ENCODE results near the gene DENND5A. TPM values are rescaled to one million over a fixed set of nuclear protein-coding genes. Genes with fewer than 3 reads are reported as not detected.

The DENND5A gene
- total and polyA plus RNA-seq, 4 donors = 7.9 to 45.8 (median 18.2) TPM

DNA sequence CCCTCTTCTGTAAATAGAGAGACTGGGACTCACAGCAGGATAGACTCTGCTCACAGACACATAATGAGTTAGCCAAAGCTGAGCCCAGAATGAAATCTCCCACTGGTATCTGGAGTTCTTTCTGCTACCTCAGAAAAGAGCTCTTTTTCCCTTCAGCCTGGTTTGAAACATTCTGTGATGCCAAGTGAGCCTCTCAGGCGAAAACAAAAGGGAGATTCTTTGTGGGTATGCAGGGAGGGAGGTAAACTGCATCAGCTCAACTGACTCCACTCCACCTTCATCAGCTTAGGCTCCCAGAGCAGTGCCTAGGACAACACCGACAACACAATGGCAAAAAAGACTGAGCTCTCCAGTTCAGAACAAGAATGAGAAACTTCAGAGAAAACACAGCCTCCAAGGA lies 118.7 kb downstream of the DENND5A start:
- no peak overlapping the region for H3K9ac ChIP-seq (ENCODE audit: low read depth in 1 of 2, low read length in 2 of 2)
- H3K4me1 ChIP-seq (ENCODE audit: control insufficient read depth in 4 of 4, insufficient read depth in 4 of 4, low read length in 3 of 4) = no peaks in the 10 kb centered on the region
- no peak for DNase-seq (ENCODE audit: low spot score)
- 98% methylated on average over 2 of the region's 2 CpGs for WGBS
- H3K4me3 ChIP-seq (ENCODE audit: low read depth in 1 of 3, low read length in 3 of 3) = no peak overlapping the region
- TF ChIP-seq, protein P1, sequence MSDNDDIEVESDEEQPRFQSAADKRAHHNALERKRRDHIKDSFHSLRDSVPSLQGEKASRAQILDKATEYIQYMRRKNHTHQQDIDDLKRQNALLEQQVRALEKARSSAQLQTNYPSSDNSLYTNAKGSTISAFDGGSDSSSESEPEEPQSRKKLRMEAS (IDR thresholded peaks at IDR 0.05) = no peak
- TF ChIP-seq, protein P2, sequence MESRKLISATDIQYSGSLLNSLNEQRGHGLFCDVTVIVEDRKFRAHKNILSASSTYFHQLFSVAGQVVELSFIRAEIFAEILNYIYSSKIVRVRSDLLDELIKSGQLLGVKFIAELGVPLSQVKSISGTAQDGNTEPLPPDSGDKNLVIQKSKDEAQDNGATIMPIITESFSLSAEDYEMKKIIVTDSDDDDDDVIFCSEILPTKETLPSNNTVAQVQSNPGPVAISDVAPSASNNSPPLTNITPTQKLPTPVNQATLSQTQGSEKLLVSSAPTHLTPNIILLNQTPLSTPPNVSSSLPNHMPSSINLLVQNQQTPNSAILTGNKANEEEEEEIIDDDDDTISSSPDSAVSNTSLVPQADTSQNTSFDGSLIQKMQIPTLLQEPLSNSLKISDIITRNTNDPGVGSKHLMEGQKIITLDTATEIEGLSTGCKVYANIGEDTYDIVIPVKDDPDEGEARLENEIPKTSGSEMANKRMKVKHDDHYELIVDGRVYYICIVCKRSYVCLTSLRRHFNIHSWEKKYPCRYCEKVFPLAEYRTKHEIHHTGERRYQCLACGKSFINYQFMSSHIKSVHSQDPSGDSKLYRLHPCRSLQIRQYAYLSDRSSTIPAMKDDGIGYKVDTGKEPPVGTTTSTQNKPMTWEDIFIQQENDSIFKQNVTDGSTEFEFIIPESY (IDR thresholded peaks at IDR 0.05) = no peak
- no peak for TF ChIP-seq GABPA (IDR thresholded peaks at IDR 0.05 in 1 of 2, conservative IDR thresholded peaks at IDR 0.05 in 1 of 2)
- no peak for TF ChIP-seq SP1 (IDR thresholded peaks at IDR 0.05)
- TF ChIP-seq, protein P3, sequence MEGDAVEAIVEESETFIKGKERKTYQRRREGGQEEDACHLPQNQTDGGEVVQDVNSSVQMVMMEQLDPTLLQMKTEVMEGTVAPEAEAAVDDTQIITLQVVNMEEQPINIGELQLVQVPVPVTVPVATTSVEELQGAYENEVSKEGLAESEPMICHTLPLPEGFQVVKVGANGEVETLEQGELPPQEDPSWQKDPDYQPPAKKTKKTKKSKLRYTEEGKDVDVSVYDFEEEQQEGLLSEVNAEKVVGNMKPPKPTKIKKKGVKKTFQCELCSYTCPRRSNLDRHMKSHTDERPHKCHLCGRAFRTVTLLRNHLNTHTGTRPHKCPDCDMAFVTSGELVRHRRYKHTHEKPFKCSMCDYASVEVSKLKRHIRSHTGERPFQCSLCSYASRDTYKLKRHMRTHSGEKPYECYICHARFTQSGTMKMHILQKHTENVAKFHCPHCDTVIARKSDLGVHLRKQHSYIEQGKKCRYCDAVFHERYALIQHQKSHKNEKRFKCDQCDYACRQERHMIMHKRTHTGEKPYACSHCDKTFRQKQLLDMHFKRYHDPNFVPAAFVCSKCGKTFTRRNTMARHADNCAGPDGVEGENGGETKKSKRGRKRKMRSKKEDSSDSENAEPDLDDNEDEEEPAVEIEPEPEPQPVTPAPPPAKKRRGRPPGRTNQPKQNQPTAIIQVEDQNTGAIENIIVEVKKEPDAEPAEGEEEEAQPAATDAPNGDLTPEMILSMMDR (IDR thresholded peaks at IDR 0.05; ENCODE audit: low read depth, low read length, missing input control) = no peak
- TF ChIP-seq FOXA1 (IDR thresholded peaks at IDR 0.05) = no peak
- TF ChIP-seq TAF1 (conservative IDR thresholded peaks at IDR 0.05) = no peak
- no peak for TF ChIP-seq EGR1 (IDR thresholded peaks at IDR 0.05; ENCODE audit: low read depth in 2 of 2)
- TF ChIP-seq, protein P4, sequence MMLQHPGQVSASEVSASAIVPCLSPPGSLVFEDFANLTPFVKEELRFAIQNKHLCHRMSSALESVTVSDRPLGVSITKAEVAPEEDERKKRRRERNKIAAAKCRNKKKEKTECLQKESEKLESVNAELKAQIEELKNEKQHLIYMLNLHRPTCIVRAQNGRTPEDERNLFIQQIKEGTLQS (IDR thresholded peaks at IDR 0.05) = no peak
- no peak for TF ChIP-seq RXRA (IDR thresholded peaks at IDR 0.05)
- no peak for TF ChIP-seq HNF4G (IDR thresholded peaks at IDR 0.05)
- TF ChIP-seq NR2F2 (IDR thresholded peaks at IDR 0.05) = no peak
- TF ChIP-seq HNF4A (conservative IDR thresholded peaks at IDR 0.05) = no peak
- TF ChIP-seq JUND (IDR thresholded peaks at IDR 0.05) = no peak
- TF ChIP-seq FOXA2 (IDR thresholded peaks at IDR 0.05) = no peak
- no peak for TF ChIP-seq YY1 (IDR thresholded peaks at IDR 0.05)
- peaks cover 7 to 89% (median 67%) of the 10 kb centered on the region in 4 donors for H3K36me3 ChIP-seq (ENCODE audit: control insufficient read depth in 4 of 4, insufficient read depth in 3 of 4, low read depth in 1 of 4, low read length in 3 of 4)
- H3K27me3 ChIP-seq (ENCODE audit: control insufficient read depth in 4 of 4, insufficient read depth in 4 of 4, low read length in 3 of 4) = no peaks in the 10 kb centered on the region
- no peak overlapping the region for H3K27ac ChIP-seq (ENCODE audit: low read depth in 1 of 2, low read length in 2 of 2)
- no peaks in the 10 kb centered on the region for H3K9me3 ChIP-seq (ENCODE audit: control insufficient read depth in 4 of 4, low read length in 3 of 4)

DNA sequence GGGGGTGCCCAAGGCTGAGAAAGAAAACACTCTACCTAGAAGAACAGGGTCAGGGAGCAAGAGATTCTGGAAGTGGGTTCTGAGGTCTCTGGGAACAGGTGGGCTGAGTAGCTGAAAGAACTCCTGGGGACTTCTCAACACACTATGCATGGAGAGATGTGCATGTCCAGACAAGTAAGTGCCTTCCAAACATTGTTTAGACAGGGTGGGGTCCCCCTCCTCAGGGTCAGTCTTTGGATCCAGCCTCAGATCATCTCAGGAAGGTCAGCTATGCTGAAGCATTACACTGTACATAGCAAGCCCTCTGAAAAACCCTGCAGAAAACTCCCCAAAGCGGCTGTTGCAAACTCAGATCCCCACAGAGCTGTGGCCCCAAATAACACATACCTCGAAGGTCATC lies 119.9 kb downstream of the DENND5A start:
- 97% methylated on average over 2 of the region's 2 CpGs for WGBS
- Histone ChIP-seq H3K4me3 (ENCODE audit: low read depth in 1 of 3, low read length in 3 of 3) (no peak overlapping the region), H3K4me1 (ENCODE audit: control insufficient read depth in 4 of 4, insufficient read depth in 4 of 4, low read length in 3 of 4) (peaks cover 0 to 5% (median 2%) of the 10 kb centered on the region in 4 donors), H3K9me3 (ENCODE audit: control insufficient read depth in 4 of 4, low read length in 3 of 4) (no peaks in the 10 kb centered on the region), H3K9ac (ENCODE audit: low read depth in 1 of 2, low read length in 2 of 2) (no peak overlapping the region), H3K27me3 (ENCODE audit: control insufficient read depth in 4 of 4, insufficient read depth in 4 of 4, low read length in 3 of 4) (no peaks in the 10 kb centered on the region), H3K27ac (ENCODE audit: low read depth in 1 of 2, low read length in 2 of 2) (no peak overlapping the region), H3K36me3 (ENCODE audit: control insufficient read depth in 4 of 4, insufficient read depth in 3 of 4, low read depth in 1 of 4, low read length in 3 of 4) (peaks cover 7 to 84% (median 60%) of the 10 kb centered on the region in 4 donors)
- no peak for DNase-seq (ENCODE audit: low spot score)
- TF ChIP-seq FOXA2 (IDR thresholded peaks at IDR 0.05) (no peak), EGR1 (IDR thresholded peaks at IDR 0.05; ENCODE audit: low read depth in 2 of 2) (no peak), NR2F2 (IDR thresholded peaks at IDR 0.05) (no peak), RAD21 (IDR thresholded peaks at IDR 0.05) (no peak), RXRA (IDR thresholded peaks at IDR 0.05) (no peak), HNF4G (IDR thresholded peaks at IDR 0.05) (no peak), SP1 (IDR thresholded peaks at IDR 0.05) (no peak), GABPA (IDR thresholded peaks at IDR 0.05 in 1 of 2, conservative IDR thresholded peaks at IDR 0.05 in 1 of 2) (no peak), TAF1 (conservative IDR thresholded peaks at IDR 0.05) (no peak), HNF4A (conservative IDR thresholded peaks at IDR 0.05) (no peak), JUND (IDR thresholded peaks at IDR 0.05) (no peak)
- TF ChIP-seq, protein P5, sequence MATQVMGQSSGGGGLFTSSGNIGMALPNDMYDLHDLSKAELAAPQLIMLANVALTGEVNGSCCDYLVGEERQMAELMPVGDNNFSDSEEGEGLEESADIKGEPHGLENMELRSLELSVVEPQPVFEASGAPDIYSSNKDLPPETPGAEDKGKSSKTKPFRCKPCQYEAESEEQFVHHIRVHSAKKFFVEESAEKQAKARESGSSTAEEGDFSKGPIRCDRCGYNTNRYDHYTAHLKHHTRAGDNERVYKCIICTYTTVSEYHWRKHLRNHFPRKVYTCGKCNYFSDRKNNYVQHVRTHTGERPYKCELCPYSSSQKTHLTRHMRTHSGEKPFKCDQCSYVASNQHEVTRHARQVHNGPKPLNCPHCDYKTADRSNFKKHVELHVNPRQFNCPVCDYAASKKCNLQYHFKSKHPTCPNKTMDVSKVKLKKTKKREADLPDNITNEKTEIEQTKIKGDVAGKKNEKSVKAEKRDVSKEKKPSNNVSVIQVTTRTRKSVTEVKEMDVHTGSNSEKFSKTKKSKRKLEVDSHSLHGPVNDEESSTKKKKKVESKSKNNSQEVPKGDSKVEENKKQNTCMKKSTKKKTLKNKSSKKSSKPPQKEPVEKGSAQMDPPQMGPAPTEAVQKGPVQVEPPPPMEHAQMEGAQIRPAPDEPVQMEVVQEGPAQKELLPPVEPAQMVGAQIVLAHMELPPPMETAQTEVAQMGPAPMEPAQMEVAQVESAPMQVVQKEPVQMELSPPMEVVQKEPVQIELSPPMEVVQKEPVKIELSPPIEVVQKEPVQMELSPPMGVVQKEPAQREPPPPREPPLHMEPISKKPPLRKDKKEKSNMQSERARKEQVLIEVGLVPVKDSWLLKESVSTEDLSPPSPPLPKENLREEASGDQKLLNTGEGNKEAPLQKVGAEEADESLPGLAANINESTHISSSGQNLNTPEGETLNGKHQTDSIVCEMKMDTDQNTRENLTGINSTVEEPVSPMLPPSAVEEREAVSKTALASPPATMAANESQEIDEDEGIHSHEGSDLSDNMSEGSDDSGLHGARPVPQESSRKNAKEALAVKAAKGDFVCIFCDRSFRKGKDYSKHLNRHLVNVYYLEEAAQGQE (IDR thresholded peaks at IDR 0.05) = no peak
- TF ChIP-seq, protein P1 (IDR thresholded peaks at IDR 0.05) = no peak
- TF ChIP-seq, protein P3 (IDR thresholded peaks at IDR 0.05; ENCODE audit: low read depth, low read length, missing input control) = no peak
- TF ChIP-seq, protein P4 (IDR thresholded peaks at IDR 0.05) = no peak
- TF ChIP-seq, protein P2 (IDR thresholded peaks at IDR 0.05) = no peak

Data from liver (tissue), 9 donors.